Stimulated activated CD4-positive, alpha-beta T cell treated with anti-CD3 and anti-CD28 coated beads, TNF-alpha, amount 100 ng/mL, for 24 hours (primary cell): ENCODE data around the gene LHFPL2.

Experiments
- DNase-seq, 3 experiments: peaks; one replicate each; pipeline ENCODE4 v3.0.0-alpha.2; 2020; ENCODE audit warnings: low read depth in 3 of 3

LHFPL2 gene

DNA sequence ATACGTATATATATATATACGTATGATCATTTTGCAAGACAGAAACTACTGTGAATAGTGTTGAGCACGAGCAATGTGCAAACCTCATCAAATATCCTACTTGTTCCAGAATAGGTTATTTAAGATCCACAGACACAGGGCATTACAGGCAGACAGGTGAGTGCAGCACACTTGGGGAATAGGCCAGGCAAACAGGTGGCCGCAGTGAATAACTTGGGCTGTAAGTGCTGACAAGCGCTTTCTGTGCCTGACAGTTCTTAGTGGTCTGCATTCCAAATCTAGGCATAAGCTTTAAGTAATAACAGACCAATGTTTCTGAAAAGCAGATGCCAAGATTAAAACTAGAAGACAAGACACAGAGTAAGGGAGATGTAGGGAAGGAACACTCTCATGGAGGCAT is 77.9 kb downstream of the LHFPL2 start:
- DNase-seq = no peak

- DNase-seq = no peak
Observed at GRCh38 chr5:78569441-78569840, 79.1 kb downstream of the LHFPL2 start.

DNA sequence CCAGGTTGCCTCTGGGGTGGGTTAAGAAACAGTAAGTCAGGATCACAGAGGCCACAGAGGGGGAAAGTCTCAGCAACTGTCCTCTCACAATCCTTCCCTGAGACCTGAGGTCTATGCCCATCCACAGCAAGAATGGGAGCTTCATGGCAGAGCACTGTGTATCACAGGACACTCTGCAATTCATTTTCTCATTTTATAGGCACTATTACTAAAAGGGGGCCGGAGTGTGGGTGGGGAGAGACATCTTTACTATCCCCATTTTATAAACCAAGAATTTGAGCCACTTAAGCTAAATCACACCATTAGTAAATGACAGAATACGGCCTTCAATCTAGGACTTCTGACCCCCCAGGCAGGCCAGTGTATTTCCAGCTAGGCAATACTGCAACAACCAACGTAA is 79.9 kb downstream of the LHFPL2 start:
- DNase-seq = no peak

GRCh38 chr5:78568212-78568611 is 80.4 kb downstream of the LHFPL2 start:
- no peak for DNase-seq

GRCh38 chr5:78567617-78568016 is 81.0 kb downstream of the LHFPL2 start:
- no peak for DNase-seq

GRCh38 chr5:78566747-78567425 is 81.7 kb downstream of the LHFPL2 start:
- DNase-seq = no peak

DNA sequence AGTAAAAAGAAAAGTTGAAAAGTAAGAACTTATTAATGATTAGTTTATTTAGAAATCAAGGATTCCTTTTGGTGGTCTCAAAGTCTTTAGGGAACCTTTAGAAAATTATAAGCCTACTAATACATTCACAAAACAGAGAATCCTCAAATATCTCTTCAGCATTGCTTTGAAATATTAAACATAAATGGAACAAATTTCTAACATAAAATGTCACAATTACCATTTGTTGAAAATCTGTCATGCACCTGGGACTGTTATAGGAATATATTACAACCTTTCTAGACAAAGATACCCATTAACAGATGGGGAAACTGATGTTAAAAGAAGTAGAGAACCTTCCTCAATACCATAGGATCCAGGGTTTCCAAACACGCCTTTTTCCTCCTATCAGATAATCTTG is 83.2 kb downstream of the LHFPL2 start:
- DNase-seq = no peak

- DNase-seq = no peak
Observed at GRCh38 chr5:78563621-78564020, 85.0 kb downstream of the LHFPL2 start.

DNA sequence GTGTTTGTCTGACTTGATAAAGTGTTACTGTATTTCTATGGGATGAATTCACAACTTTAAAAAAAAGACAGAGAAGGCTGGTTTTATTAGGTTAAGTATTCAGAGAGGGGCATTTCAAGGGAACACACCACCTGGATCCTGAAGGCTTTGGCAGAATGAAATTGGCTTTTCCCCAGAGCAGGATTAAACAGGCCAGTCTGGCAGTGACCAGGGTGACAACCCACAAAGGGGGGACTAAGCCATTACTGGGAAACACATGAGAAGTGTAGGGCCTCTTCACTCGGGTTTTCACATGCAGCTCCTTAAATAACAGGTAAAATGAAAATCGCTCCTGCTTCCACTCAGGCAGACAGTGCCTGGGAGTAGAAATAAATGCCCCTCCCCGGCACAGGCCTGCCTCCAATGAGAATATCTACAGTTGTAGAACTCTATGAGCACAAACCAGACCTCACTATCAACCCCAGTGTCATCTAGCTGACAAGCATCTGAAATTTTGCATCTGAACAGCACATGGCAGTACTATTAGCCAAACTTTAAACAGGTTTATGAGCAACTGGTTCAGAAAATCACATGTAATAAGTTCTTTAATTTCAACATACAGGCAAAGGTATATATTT is 85.8 kb downstream of the LHFPL2 start:
- no peak for DNase-seq

GRCh38 chr5:78562001-78562400 is 86.6 kb downstream of the LHFPL2 start:
- no peak for DNase-seq

DNA sequence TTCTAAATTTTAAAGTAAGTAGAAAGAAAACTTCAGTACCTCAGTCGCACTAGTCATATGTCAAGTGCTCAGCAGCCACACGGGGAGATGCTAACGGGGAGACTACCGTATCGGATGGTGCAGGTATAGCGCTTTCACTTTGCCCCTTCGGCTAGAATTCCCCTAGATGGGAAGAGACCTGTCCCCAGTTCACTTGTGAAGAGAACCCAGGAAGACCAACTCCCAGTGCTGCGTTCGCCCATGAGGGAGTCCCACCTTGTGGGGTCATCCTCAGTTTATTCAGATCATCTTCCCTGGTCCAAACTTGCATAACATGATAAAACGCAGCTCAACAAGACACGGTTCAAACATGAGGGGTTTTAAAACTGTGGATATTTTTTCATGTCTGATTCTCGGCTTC is 87.3 kb downstream of the LHFPL2 start:
- DNase-seq = no peak

- no peak for DNase-seq
Observed at GRCh38 chr5:78560000-78560855, 88.3 kb downstream of the LHFPL2 start.

DNA sequence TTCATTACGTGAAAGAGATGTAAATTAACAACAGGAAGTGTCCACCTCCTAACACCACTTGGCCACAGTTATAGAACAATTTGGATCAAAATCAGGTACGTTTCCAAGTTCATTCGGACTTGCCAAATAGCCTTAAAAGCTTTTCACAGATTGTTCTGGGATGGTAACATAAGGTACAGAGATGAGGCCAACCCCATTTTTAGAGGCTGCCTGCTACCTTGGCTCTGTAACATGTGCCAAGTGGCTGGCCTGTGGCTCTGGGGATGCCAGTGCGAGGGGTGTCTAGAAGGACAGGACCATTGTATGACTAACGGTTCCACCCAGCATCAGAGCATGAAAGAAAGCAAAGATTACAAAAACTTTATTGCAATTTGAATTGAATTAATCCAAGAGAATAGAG is 91.0 kb downstream of the LHFPL2 start:
- no peak for DNase-seq

- DNase-seq = no peak
Observed at GRCh38 chr5:78555870-78556269, 92.7 kb downstream of the LHFPL2 start.

DNA sequence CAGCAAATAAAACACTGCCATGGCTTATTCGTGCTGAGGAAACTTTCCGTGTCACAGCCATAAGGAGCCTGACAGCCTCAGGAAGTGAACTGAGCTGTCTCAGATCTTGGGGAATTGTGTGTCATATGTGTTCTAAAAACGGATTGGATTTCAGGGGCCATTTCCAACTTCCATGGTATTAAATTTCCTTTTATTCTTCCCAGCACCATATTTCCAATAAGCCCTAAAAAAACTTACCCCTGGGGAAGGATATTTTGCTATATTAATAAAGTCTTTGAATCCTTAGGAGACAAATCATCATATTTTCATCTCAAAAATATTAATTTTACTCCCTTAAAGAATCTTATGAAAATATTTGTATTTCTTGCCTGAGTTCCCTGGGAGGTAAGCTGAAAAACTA is 93.9 kb downstream of the LHFPL2 start:
- no peak for DNase-seq

DNA sequence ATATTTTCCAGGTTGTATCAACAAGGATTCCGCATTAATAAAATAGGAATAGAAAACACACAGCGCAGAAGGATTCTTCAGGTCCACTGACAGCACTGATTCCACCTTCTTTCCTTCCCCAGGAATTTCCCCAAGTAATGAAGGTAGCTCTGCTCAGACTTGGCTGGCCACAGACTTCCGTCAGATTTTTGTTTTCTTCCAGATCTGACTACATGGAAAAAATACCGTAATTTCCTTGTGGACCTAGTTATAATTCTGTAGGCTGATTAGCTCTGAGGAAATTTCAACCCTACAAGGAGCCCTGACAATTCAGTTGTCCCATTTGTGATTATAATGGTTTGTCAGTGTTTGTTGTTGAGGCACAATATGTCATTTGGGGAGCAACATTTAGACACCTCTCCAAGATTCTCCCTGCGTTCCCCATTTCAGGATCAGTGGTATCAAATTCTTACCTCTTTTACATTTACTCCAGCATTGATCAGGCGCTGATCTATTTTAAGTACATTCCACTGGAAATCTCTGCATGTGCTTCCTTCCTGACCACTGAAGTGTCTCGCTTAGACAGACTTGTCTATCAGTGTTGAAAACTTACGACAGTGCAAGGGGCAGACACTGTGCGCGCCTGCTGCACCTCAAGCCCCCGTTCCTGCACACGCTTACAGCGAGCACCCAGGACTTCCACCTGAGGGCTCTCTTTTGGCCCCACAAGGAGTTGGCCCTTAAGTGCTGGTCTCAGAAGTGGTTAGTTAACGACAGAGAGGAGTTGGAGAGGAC is 94.8 kb downstream of the LHFPL2 start:
- no peak for DNase-seq

GRCh38 chr5:78552729-78553342 is 95.7 kb downstream of the LHFPL2 start:
- no peak for DNase-seq

DNA sequence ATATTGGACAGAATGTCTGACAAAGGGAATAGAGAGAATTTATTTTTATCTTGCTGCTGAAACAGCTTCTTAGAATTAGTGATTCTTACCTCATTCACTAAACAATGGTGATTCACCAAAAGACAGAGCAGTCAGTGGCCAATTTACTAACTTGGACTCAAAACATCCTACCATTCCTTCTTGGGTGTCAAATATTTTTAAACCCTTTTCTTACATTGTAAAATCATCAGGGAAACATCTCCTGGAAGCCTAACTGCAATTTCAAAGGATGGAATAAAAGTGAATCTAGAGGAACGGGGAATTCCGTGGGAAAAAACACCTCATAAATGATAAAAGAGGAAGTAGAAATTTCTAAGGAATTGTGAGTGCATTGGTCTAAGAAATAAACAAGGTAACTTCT is 97.7 kb downstream of the LHFPL2 start:
- no peak for DNase-seq

DNA sequence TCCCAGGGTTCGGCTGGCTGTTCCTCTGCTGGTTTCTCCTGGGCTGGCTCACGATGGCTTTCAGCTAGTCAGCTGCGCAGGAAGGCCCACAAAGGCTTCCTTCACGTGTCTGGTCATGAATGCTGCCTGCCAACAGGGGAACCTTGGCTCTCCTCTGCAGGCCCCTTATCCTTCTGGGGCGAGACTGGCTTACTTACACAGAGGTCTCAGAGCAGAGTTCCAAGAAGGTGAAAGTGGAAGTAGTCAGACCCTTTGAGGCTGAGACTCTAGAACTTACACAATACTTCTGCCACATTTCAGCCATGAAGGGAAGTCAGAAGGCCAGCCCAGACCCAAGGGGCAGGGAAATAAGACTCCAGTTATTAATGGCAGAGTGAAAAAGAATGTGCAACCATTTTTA is 99.5 kb downstream of the LHFPL2 start:
- no peak for DNase-seq

DNA sequence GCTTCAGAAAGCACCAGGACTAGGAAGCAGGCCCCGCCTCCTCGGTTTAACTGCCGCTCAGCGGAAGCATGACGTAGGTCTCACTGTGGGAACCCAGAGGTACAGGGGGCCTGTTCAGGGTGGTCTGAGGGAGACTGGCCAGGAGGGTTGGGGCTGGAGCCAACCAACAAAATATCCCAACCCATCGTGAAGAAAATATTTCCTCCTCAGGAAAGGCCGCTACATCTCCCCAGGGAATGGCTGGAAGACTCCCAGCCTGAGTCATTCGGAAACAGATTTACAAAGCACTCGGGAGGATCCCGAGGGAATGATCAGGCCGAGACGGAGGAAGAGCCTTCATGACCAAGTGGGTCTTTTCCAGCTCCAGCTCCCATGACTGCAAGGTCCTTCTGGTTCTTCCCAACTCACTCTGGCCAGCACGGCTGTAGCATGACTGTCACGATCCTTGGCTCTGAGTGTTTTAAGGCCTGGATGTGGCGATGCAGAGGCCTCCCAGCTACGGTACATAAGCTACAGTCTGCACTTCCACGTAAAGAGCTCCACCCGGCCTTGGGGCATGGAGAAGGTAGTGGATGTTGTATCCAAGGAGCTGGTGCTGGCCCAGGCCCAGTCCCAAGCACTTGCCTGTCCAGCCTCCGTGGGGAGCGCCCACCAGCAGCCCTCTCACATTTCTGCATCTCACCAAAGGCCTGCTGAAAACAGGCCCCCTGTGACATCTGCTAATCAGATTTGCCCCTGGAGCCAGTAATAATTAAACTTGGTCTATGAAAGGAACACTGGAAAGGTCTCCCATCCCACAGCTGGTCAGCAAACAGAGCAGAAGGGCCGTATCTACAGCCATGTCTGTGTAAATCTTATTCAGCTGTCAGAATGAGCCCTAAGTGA is 100.6 kb downstream of the LHFPL2 start:
- DNase-seq = no peak

DNA sequence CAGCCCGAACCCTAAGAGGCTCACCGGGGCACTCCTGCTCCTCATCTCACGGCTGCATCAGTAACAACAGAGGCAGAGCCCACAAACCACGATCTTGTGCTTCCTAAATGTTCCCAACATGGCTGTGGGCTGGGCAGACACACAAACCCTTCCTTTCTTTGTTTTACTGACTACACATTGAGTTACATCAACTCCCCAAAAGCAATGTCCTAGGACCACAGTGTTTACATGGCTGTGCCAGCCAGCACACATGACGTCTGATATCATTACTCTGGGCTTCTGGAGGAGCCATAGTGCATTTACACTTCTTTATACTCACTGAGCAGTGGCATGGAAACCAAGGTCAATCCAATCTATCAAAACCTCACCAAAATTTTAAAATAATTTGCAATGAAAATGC is 101.4 kb downstream of the LHFPL2 start:
- no peak for DNase-seq
